Fibroblast of lung (primary cell): Measurements from ENCODE around the gene CCDC197. TPM values are rescaled to one million over a fixed set of nuclear protein-coding genes. Genes with fewer than 3 reads are reported as not detected.

Experiments
- DNase-seq, 2 donors: peaks; one replicate each; pipeline versions ENCODE4 v3.0.0 to v3.0.0-alpha.2; 2010; ENCODE audit warnings: low read depth in 2 of 2
- H2AFZ ChIP-seq: 2 replicates; pipeline ENCODE4 v1.5.1; 2012; ENCODE audit warnings: low read length, control low read depth, inconsistent platforms
- H3K27ac ChIP-seq: 2 replicates; pipeline ENCODE4 v1.5.1; 2011; ENCODE audit warnings: low read length, control low read depth; ENCODE audit not compliant: insufficient read depth
- H3K27me3 ChIP-seq: 2 replicates; pipeline ENCODE4 v1.5.1; 2011; ENCODE audit warnings: mild to moderate bottlenecking, low read length; ENCODE audit not compliant: control insufficient read depth, insufficient read depth
- H3K36me3 ChIP-seq: 2 replicates; pipeline ENCODE4 v1.5.1; 2011; ENCODE audit warnings: low read length; ENCODE audit not compliant: control insufficient read depth, insufficient read depth
- H3K4me1 ChIP-seq: 2 replicates; pipeline ENCODE4 v1.5.1; 2011; ENCODE audit warnings: low read length; ENCODE audit not compliant: control insufficient read depth, insufficient read depth; ENCODE audit errors: extremely low read depth
- H3K4me2 ChIP-seq: 2 replicates; pipeline ENCODE4 v1.5.1; 2011; ENCODE audit warnings: low read length, control low read depth; ENCODE audit not compliant: insufficient read depth; ENCODE audit errors: extremely low read depth
- H3K4me3 ChIP-seq, 4 experiments: fragments of 200-600 bp in 1 of 4; sonication (generic) in 1 of 4; replicated peaks in 1 of 4; 2 replicates each; pipeline ENCODE4 v1.5.1; 2011 to 2016; ENCODE audit warnings: low read length in 4 of 4, low read depth in 3 of 4, mild to moderate bottlenecking in 3 of 4, control low read depth in 2 of 4, inconsistent platforms in 1 of 4, mixed read lengths in 1 of 4; ENCODE audit not compliant: insufficient read depth in 1 of 4; ENCODE audit errors: control extremely low read depth in 1 of 4
- H3K79me2 ChIP-seq: 2 replicates; pipeline ENCODE4 v1.5.1; 2012; ENCODE audit warnings: mild to moderate bottlenecking, low read length, inconsistent platforms; ENCODE audit not compliant: control insufficient read depth, insufficient read depth
- H3K9ac ChIP-seq: 2 replicates; pipeline ENCODE4 v1.5.1; 2011; ENCODE audit warnings: mild to moderate bottlenecking, low read length, control low read depth; ENCODE audit not compliant: insufficient read depth
- H3K9me3 ChIP-seq: 2 replicates; pipeline ENCODE4 v1.5.1; 2012; ENCODE audit warnings: low read depth, low read length; ENCODE audit not compliant: control insufficient read depth, insufficient read depth
- H4K20me1 ChIP-seq: 2 replicates; pipeline ENCODE4 v1.5.1; 2011; ENCODE audit warnings: low read length; ENCODE audit not compliant: control insufficient read depth, insufficient read depth; ENCODE audit errors: extremely low read depth
- CTCF ChIP-seq, 2 donors: IDR thresholded peaks in 1 of 2; conservative IDR thresholded peaks in 1 of 2; 1 replicate in 1 of 2; 2 replicates in 1 of 2; pipeline ENCODE4 v1.5.1; 2011 to 2012; ENCODE audit warnings: low read length in 2 of 2, control low read depth in 1 of 2, inconsistent platforms in 1 of 2, low read depth in 1 of 2, mild to moderate bottlenecking in 1 of 2
- EZH2 ChIP-seq: IDR thresholded peaks from 2 replicates; pipeline ENCODE4 v1.5.1; 2012; ENCODE audit warnings: low read length, control low read depth, mild to moderate bottlenecking; ENCODE audit errors: missing control alignments
- polyA plus RNA-seq, 2 donors: library from polyadenylated mRNA; depleted of rRNA in 1 of 2; stranded (reverse) in 1 of 2; unstranded in 1 of 2; fragments of >200 nt; gene quantifications; 2 replicates each; pipeline ENCODE4 v1.2.1, GENCODE V29; 2011 to 2012; ENCODE audit warnings: missing spikeins in 1 of 2
- total RNA-seq: library from RNA; depleted of rRNA; stranded (reverse); fragments of >200 nt; gene quantifications from 2 replicates; pipeline ENCODE4 v1.2.1, GENCODE V29; 2014

Gene CCDC197
- total and polyA plus RNA-seq, 2 donors (not counting 1 experiment from before 2014, with no cell fraction given), result not detected

- Histone ChIP-seq H2AFZ (no peak overlapping the region), H3K36me3 (no peaks in the 10 kb centered on the region), H3K9me3 (no peaks in the 10 kb centered on the region), H3K4me3 (no peak overlapping the region), H4K20me1 (no peaks in the 10 kb centered on the region), H3K27ac (peak overlapping the region; percentile 54), H3K4me2 (no peak overlapping the region), H3K79me2 (no peaks in the 10 kb centered on the region), H3K4me1 (peaks cover 8% of the 10 kb centered on the region), H3K27me3 (no peaks in the 10 kb centered on the region), H3K9ac (no peak overlapping the region)
- no peak for DNase-seq
- no peak for TF ChIP-seq EZH2
- TF ChIP-seq CTCF (conservative IDR thresholded peaks at IDR 0.05 in 1 of 2, IDR thresholded peaks at IDR 0.05 in 1 of 2; ENCODE audit: low read depth in 1 of 2, low read length in 2 of 2), result no peak
These were observed 31.1 kb upstream of the CCDC197 start for GRCh38 chr14:93965946-93966474.

- H2AFZ ChIP-seq, result no peak overlapping the region
- no peak overlapping the region for H3K4me3 ChIP-seq
- no peak for DNase-seq
- no peaks in the 10 kb centered on the region for H3K79me2 ChIP-seq
- no peak overlapping the region for H3K4me2 ChIP-seq
- TF ChIP-seq CTCF (conservative IDR thresholded peaks at IDR 0.05 in 1 of 2, IDR thresholded peaks at IDR 0.05 in 1 of 2; ENCODE audit: low read depth in 1 of 2, low read length in 2 of 2), result no peak
- no peak for TF ChIP-seq EZH2
- H3K4me1 ChIP-seq, result peaks cover 8% of the 10 kb centered on the region
- no peaks in the 10 kb centered on the region for H3K36me3 ChIP-seq
- H3K27ac ChIP-seq, result no peak overlapping the region
- H3K9me3 ChIP-seq, result no peaks in the 10 kb centered on the region
- no peaks in the 10 kb centered on the region for H3K27me3 ChIP-seq
- H4K20me1 ChIP-seq, result no peaks in the 10 kb centered on the region
- no peak overlapping the region for H3K9ac ChIP-seq
These were observed 29.4 kb upstream of the CCDC197 start for GRCh38 chr14:93967637-93968250.

GRCh38 chr14:93969082-93969828 lies 27.8 kb upstream of the CCDC197 start:
- DNase-seq, result no peak
- no peak overlapping the region for H3K9ac ChIP-seq
- H4K20me1 ChIP-seq, result no peaks in the 10 kb centered on the region
- H3K4me1 ChIP-seq, result peaks cover 8% of the 10 kb centered on the region
- TF ChIP-seq EZH2 (no peak), CTCF (conservative IDR thresholded peaks at IDR 0.05 in 1 of 2, IDR thresholded peaks at IDR 0.05 in 1 of 2; ENCODE audit: low read depth in 1 of 2, low read length in 2 of 2) (no peak)
- H2AFZ ChIP-seq, result no peak overlapping the region
- H3K79me2 ChIP-seq, result no peaks in the 10 kb centered on the region
- no peaks in the 10 kb centered on the region for H3K9me3 ChIP-seq
- no peaks in the 10 kb centered on the region for H3K36me3 ChIP-seq
- H3K4me2 ChIP-seq, result no peak overlapping the region
- no peak overlapping the region for H3K4me3 ChIP-seq
- H3K27me3 ChIP-seq, result no peaks in the 10 kb centered on the region
- H3K27ac ChIP-seq, result no peak overlapping the region
